IMR-90 (cell line): ENCODE results near the gene FUT1. TPM values are rescaled to one million over a fixed set of nuclear protein-coding genes. Genes with fewer than 3 reads are reported as not detected.

ENCODE experiments used
- CEBPB ChIP-seq: IDR thresholded peaks from 2 replicates; pipeline ENCODE4 v1.6.1; 2012; ENCODE audit warnings: low read depth, low read length, improper control_type of control experiment
- RCOR1 ChIP-seq: IDR thresholded peaks from 2 replicates; pipeline ENCODE4 v1.6.1; 2012; ENCODE audit warnings: mild to moderate bottlenecking, low read length, improper control_type of control experiment; ENCODE audit not compliant: insufficient replicate concordance
- polyA plus RNA-seq, 3 experiments: library from polyadenylated mRNA; depleted of rRNA; stranded (reverse); fragments of >200 nt; gene quantifications; 2 replicates each; pipeline ENCODE4 v1.2.3, GENCODE V29; 2012; ENCODE audit warnings: low replicate concordance in 1 of 3
- total RNA-seq: library from RNA; depleted of rRNA; stranded (reverse); fragments of >200 nt; gene quantifications from 2 replicates; pipeline ENCODE4 v1.2.3, GENCODE V29; 2012
- TF ChIP-seq, protein P1 (sequence below): fragments of 150-350 bp; IDR thresholded peaks from 2 replicates; pipeline ENCODE4 v1.6.1; 2017; ENCODE audit warnings: mild to moderate bottlenecking, antibody characterized with exemption, low read length, low read depth

FUT1 gene
- total and polyA plus RNA-seq, 2 of the 4 experiments (the other 2 are of a cell fraction), result 0.09 to 0.18 TPM

DNA sequence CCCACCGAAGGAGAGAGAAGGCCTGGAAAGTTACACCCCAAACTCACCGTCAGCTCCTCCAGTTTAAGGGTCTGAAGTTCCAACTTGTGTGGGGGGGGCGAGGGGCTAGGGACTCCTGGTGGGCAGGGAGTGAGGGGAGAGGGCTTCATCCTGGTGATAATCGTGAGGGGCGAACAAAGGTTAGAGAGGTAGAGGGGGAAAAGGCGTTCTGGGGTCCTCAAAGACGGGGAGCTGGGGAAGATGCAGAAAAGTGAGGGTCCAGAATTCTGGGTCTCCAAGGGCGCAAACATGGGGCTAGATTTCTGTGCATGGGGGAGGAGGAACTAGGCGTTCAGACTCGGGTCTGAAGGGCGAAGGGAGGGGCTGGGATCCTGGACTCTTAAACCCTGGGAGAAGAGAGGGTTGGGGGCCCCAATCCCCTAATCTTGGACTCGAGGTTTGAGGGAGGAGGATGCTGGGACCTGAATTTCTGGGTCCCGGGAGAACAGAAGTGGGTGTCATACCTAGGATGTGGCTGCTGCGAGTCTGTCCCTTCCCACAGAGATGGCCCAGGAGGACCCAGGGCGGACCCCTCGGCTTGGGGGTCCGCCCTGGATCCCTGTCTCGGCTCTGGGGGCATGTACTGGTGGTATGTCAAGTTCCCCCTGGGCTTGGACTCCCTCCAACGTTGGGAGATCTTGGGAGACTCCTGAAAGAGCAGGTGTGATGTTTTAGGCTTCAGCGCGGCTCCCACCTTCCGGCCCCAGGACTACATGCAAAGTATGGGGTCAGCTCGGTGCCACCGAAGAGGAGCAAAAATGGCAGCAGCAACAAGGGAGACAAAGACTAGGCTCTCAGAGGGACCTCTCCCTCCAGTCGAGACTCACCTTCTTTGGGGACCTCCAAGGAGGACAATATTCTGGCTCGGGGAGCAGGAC lies 37.4 kb downstream of the FUT1 start (continued):
- TF ChIP-seq, protein P1, sequence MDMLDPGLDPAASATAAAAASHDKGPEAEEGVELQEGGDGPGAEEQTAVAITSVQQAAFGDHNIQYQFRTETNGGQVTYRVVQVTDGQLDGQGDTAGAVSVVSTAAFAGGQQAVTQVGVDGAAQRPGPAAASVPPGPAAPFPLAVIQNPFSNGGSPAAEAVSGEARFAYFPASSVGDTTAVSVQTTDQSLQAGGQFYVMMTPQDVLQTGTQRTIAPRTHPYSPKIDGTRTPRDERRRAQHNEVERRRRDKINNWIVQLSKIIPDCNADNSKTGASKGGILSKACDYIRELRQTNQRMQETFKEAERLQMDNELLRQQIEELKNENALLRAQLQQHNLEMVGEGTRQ, result no peak
- TF ChIP-seq RCOR1 (no peak), CEBPB (no peak)
